GM21381 (cell line): ENCODE data around the gene EIF4G3.
"Not testable (repeated sequence)": the region's sequence is repeated elsewhere in the genome, so short reads cannot be mapped to it uniquely, and the experiment has no call there.

Experiments
- ATAC-seq: cut with Tn5 transposase; IDR thresholded peaks from one replicate; pipeline ENCODE4 v1.9.1; 2021; ENCODE audit warnings: mild to moderate bottlenecking, moderate library complexity; ENCODE audit not compliant: unreplicated experiment

Gene EIF4G3, protein sequence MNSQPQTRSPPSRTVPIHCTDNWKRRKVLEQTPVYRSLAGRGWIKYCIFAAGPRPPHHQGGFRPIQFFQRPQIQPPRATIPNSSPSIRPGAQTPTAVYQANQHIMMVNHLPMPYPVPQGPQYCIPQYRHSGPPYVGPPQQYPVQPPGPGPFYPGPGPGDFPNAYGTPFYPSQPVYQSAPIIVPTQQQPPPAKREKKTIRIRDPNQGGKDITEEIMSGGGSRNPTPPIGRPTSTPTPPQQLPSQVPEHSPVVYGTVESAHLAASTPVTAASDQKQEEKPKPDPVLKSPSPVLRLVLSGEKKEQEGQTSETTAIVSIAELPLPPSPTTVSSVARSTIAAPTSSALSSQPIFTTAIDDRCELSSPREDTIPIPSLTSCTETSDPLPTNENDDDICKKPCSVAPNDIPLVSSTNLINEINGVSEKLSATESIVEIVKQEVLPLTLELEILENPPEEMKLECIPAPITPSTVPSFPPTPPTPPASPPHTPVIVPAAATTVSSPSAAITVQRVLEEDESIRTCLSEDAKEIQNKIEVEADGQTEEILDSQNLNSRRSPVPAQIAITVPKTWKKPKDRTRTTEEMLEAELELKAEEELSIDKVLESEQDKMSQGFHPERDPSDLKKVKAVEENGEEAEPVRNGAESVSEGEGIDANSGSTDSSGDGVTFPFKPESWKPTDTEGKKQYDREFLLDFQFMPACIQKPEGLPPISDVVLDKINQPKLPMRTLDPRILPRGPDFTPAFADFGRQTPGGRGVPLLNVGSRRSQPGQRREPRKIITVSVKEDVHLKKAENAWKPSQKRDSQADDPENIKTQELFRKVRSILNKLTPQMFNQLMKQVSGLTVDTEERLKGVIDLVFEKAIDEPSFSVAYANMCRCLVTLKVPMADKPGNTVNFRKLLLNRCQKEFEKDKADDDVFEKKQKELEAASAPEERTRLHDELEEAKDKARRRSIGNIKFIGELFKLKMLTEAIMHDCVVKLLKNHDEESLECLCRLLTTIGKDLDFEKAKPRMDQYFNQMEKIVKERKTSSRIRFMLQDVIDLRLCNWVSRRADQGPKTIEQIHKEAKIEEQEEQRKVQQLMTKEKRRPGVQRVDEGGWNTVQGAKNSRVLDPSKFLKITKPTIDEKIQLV (N-terminal part only)

DNA sequence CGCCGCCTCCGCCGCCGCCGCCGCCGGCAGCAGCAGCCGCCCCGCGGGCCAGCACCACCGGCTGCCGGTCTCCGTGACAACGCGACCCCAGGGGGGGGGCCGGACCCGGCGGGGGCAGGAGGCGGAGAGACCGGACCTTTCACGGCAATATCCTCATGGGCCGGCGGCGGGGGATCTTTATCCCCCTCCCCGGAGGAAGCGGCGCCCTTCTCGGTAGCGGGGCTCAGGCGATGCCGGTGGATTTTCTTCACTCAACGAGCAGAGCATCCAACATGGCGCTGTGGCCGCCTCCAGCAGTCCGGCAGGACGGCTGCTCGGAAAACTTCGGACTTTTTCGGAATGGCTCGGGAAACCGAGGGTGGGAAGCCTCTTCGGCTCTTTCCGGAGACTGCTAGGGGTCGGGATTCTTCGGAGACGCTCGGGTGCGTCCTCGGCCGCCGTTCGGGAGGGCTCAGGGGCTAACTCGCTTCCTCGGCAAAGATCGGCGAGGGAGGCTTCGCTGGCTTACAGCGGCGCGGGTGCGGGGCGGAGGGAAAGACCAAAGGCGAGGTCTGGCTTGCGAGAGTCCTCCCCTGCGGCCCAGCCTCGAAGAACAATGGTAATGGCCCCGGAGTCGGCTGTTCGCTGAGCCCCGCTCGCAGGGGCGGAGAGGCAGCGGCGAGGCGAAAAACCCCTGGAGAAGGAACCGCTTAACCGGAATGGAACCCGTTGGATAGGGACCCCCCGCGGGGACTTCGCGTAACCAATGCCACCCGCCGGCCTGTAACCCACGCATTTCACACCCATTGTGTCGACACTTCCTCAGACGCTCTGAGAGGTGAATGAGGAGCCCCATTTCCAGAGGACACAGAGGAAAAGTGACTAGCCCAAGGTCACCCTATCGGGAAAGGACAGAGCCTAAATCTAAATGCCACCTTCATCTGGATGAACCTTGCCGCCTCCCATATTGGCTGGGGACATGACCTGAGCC is at the start of gene EIF4G3:
Gene EIF4G3 (minus strand): TSS at position 312 of the 970 bp plus-strand sequence. CDS start 174,155 bp downstream, outside the sequence.
- peak; percentile 88 for ATAC-seq

DNA sequence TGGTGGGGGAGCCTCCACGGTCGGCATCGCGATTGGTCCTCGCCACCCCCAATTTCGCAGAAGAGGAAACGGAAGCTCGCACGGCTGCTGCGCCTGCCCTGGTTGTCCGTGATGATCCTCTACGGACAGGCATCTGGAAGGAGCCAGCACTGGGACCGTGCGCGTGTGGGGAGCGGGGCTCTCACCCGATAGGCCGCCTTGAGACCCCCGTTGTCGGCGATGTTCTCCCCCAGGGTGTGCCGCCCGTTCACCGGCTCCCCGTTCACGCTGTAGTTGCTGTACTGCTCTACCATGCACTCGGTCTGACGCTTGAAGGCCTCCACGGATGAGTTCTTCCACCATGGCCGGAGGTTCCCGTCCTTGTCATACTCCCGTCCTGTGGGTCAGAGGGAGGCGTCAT is 48.4 kb upstream of the EIF4G3 start:
- ATAC-seq: no peak

- no peak for ATAC-seq
Measured at GRCh38 chr1:21220815-21221214, 44.1 kb upstream of the EIF4G3 start.

- ATAC-seq: no peak
Measured at GRCh38 chr1:21219674-21220073, 43.0 kb upstream of the EIF4G3 start.

DNA sequence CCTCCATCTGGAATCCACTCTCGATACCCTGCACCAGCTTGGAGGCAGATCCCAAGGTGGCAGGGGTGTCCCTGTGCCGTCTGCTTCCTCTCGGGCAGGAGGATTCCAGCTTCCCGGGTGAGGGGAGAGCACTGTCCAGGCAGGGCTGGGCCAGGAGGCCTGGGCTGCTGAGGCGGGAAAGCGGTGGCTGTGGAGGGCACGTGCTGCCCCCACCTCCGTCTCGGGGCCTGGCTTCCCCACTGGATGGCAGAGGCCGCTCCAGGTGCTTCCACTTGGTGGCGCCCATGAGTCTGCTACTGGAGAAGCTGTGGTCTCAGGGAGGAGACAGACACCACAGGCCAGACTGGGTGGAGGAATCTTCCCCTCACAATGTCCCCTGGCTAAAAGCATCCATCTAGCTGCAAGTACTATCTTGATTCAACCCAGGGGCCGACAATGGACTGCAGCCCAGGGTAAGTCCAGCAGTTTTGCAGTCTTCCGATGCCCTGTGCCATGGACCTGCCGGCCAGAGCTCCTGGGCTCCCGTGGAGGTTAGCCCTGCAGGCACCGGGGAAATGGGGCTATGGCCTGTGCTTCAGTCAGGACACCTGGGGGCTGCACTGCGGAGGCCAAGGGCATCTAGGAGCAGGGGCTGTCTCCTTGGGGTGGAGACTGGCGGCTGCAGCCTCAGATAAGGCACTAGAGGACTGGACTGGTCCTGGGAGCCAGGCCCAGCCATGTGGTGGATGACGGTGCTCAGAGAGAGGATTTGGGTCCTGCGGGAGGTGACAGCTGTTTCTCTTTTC is 41.3 kb upstream of the EIF4G3 start:
- no peak for ATAC-seq

DNA sequence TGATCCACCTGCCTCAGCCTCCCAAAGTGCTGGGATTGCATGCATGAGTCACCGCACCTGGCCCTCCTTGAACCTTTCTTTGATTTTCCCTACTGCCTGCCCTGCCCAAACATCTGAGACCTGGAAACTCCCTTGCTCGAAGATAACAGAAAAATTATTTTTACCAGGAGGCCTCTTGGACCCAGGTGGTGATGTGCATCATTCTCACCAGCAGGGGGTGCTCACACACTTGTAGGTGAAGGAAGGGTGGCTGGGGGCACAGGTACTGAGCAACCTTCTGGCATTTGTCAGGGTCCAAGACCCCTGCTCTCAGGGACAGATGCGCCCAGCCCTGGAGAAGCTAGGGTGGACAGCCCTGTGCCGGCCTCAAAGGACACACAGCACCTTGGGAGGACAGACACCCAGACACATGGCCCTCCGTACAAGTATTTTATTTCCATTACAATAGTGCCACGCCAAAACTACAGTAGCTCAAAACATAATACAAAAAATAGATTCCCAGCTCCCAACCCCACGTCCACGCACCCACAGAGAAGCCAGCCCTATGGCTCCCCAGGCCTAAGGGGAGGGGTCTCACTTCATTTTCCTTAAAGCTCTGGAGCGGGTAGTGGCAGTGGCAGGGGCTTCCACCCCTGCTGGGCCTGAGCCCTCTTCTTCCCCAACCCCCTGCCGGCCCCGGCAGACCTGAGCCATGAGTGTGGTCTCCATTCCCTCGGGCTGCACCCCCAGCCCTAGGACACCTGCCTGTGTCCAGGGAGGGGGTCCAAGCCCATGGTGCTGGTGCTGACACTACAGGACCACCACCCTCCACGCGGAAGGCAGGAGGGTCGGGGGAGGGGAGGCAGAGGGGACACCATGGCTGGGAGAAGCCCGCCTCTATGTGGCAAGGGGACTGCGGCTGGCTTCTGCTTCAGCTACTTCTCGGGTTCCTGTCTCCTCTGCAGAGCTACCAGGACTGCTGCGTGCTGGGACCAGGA is 40.4 kb upstream of the EIF4G3 start:
- no peak for ATAC-seq

- ATAC-seq: no peak
Measured at GRCh38 chr1:21212126-21212525, 35.4 kb upstream of the EIF4G3 start.

DNA sequence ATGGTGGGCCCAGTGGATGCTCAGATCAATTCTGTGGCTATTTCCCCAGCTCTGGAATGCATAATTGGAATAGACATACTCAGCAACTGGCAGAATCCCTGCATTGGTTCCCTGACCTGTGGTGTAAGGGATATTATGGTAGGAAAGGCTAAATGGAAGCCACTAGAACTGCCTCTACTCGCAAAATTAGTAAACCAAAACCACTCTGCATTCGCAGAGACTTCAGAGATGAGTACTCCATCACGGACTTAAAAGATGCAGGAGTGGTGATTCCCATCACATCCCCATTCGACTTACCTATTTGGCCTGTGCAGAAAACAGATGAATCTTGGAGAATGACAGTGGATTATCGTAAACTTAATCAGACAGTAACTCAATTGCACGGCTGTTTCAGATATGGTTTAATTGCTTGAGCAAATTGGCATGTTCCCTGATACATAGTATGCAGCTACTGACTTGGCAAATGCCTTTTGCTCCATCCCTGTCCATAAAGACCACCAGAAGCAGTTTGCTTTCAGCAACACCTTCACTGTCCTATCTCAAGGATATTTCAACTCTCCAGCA is 31.5 kb upstream of the EIF4G3 start:
- ATAC-seq: not testable (repeated sequence)

DNA sequence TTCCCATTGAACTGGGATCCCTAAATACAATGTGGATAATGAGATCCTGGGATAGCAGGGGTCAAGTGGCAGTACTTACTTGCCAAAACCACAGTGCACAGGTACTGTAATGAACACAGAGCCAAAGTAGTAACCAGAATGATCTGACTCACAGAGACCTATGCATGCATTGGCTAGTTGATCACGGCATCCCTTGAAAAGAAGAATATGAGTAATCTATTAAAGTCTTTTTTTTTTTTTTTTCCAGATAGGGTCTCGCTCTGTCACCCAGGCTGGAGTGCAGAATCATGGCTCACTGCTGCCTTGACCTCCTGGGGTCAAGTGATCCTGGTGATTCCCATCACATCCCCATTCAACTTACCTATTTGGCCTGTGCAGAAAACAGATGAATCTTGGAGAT is 29.4 kb upstream of the EIF4G3 start:
- no peak for ATAC-seq

DNA sequence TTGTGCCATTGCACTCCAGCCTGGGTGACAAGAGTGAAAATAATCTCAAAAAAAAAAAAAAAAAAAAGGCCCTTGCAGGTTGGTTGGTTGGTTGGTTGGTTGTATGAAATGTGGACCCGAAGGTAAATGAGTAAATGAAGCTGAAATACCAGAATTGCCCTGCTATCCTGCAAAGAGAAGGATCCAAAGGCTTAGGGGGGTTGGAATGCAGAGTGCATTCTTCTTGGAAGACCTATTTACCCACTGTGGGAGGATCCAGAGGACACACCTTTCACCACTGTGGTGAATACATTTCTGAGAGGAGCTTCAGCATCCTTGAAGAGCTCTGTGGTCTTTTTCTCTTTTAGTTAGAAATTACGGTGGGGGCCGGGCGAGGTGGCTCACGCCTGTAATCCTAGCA is 28.7 kb upstream of the EIF4G3 start:
- ATAC-seq: no peak

DNA sequence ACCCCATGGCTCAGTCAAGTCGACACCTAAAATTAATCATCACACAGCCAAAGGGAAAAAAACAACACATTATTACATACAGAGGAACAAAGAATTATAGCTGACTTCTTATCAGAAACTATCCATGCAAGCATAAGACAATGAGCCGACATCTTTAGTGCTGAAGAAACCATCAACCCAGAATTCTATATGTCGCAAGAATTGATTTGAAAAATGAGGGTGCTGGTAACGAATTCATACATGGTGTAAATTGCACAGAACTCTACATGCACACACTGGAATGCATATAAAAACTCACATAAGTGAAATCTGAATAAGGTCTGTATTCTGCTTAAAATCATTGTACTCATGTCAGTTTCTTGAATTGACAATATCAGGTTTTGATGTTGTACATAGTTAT is 25.0 kb upstream of the EIF4G3 start:
- no peak for ATAC-seq

GRCh38 chr1:21201238-21201637 is 24.5 kb upstream of the EIF4G3 start:
- not testable (repeated sequence) for ATAC-seq

GRCh38 chr1:21200767-21201166 is 24.1 kb upstream of the EIF4G3 start:
- no peak for ATAC-seq

DNA sequence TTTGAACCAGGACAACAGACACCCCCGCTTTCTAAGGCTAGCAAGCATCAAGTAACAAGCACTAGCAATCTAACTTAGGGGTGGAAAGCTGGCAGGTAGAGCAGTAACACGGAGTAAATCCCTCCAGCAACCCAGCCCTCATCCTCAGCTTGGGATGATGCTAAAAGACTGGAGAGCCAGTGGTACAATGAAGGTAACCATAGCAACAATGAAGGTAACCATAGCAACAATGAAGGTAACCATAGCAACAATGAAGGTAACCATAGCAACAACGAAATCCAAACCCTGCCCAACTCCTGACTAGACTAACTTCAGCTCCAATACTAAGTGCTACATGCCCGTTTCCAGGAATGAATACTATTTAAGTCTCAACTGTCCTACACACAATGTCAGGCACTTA is 22.2 kb upstream of the EIF4G3 start:
- no peak for ATAC-seq

- ATAC-seq: no peak
Measured at GRCh38 chr1:21192871-21193270, 16.2 kb upstream of the EIF4G3 start.

- no peak for ATAC-seq
Measured at GRCh38 chr1:21192284-21192683, 15.6 kb upstream of the EIF4G3 start.

DNA sequence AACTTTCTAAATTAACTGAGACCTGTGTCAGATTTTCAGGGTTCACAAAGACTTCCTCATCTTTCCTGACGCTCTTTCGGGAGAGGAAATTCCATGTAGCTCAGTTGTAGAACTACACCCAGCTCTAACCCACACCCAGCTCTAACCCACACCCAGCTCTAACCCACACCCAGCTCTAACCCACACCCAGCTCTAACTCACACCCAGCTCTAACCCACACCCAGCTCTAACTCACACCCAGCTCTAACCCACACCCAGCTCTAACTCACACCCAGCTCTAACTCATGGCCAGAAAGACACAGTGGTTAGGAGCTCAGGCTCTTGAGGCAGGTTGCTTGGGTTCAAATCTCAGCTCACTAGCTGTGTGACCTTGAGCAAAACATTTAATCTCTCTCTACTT is 14.1 kb upstream of the EIF4G3 start:
- not testable (repeated sequence) for ATAC-seq

DNA sequence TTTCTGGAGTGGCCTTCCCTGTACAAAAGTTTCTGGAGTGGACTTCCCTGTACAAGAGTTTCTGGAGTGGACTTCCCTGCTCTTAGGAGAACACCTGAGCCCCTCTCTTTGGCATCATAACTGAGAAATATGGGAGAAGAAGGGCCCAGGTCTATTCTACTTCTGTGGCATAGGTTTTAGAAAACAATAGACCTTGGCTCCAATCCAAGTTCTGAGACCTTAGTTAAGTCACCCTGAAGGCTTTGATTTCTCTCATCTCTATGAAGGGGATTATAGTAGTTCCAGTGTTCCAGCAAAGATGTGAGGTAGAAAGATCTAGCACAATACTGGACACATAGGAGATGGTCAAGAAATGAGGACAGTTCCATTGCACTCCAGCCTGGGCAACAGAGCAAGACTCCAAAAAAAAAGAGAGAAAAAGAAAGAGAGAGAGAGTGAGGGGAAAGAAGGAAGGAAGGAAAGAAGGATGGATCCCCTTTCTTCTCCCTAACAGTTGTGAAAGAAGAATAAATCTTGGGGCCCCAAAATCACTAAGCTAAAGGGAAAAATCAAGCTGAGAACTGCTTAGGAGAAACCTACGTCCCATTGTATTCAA is 13.3 kb upstream of the EIF4G3 start:
- no peak for ATAC-seq
